ENCODE measurements around the gene MAPKAPK2.

MAPKAPK2 gene

DNA sequence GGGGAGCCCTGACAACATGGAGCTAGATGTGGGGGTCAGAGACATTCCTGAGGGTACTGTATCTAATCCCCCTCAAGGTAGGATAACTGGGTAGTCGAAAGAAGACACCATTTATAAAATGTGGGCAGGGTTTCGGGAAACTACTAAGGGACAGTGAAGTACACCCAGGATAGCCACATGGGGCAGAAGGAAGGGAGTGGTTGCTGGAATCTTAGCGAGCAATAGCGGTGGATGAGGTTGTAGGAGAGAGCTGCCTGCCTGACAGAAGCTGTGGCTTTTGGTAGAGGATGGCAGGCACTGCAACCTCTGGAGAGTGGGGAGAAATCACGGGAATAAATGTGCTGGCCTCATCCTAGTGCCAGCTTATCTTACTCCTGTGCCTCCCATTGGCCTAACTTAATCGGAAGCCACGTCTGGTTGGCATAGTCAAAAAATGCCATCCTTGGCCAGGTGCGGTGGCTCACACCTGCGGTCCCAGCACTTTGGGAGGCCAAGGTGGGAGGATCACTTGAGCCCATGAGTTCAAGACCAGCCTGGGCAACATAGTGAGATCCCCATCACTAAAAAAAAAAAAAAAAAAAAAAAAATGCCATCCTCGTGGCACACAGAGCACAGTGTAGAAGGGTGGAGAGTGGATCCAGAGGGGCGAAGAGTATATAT, 23.4 kb upstream of the MAPKAPK2 start:
- no peak for DNase-seq (ENCODE audit: low read depth)

DNA sequence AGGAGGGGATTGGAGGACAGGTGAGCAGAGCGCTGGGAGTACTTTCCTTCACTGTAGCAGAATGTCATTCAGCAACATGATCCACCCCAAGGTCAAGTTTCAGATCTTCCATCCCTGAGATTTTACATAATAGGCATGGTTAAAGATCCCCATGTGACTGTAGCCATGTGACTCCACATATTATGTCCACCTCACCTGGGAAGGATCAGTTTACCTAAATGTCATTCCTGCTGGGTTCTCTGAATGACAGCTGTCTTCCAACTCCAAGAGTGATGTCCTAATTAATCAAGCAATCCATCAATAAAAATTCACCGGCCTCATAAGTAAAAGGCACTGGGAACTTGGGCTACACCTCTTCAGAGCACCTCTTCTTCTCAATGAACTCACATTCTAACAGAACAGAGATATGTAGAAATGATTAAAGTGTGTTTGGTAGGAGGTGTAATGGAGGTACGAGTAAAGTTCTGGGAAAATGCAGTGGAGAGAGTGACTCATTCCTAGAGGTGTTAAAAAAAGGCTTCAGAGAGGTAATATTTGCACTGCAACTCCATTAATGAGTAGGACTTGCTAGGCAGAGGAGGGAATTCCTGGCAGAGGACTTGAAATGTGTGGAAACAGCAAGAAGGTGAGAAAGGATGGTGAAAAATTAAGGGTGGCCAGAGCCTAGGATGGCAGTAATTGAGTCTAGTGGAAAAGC, 22.2 kb upstream of the MAPKAPK2 start:
- DNase-seq (ENCODE audit: low read depth): no peak

DNA sequence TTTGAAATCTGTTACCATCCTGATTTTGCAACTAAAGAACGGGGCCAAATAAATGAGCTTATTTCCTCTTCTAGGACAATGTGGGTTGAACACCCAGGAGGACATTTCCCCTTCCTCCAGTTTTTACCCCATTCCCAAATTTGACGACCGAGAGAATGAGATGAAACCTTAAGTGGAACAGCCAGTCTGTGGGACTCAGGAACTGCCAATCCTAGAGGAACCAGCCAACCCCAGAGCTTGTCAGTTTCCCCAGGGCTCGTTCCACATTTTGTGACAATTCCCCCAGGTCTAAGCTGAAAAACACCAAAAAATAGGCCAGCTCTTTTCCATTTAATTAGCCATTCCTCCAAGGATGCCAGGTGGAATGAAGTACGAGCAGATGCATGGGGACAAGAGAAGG, 21.3 kb upstream of the MAPKAPK2 start:
- DNase-seq (ENCODE audit: low read depth): no peak

- DNase-seq (ENCODE audit: low read depth): peak; percentile 59
These were observed 20.7 kb upstream of the MAPKAPK2 start for GRCh38 chr1:206663832-206664652.

DNA sequence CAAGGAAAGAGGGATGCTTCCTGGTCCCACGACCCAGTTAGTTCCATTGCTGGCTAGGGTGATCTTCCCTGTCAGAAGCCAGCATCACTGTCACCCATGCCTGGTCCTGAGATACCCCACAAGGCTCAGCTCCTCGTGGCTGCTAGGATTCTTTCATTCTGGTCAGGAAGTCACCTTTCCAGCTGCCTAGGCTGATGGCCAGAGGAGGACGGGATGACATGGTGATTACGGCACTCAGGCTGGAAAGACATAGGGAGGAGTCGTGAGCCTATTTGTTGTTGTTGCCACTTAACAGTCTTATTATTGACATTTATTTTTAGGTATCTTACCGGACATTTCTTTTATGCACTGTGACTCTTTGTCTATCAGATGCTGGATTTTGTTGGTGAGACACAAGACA, 20.0 kb upstream of the MAPKAPK2 start:
- no peak for DNase-seq (ENCODE audit: low read depth)

DNA sequence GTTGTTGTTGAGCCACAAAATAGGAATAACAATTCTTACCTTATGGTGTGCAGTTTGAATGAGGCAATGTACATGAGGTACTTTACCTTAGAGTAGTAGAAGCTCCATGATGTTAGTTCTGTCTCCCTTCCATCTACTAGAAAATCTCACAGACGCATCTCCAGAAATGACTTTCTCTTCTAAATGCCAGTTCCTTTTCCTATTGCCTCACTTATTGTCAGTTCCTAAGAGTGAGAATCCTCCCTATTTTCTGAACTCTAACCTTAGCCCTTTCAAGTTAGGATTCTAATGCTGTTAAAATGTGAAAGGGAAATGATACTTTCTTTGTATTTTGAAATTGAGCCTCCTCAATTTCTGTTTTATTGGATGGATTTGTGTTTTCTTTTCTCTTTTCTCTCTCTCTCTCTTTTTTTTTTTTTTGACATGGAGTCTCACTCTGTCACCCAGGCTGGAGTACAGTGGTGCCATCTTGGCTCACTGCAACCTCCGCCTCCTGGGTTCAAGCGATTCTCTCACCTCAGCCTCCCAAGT, 18.6 kb upstream of the MAPKAPK2 start:
- no peak for DNase-seq (ENCODE audit: low read depth)

DNA sequence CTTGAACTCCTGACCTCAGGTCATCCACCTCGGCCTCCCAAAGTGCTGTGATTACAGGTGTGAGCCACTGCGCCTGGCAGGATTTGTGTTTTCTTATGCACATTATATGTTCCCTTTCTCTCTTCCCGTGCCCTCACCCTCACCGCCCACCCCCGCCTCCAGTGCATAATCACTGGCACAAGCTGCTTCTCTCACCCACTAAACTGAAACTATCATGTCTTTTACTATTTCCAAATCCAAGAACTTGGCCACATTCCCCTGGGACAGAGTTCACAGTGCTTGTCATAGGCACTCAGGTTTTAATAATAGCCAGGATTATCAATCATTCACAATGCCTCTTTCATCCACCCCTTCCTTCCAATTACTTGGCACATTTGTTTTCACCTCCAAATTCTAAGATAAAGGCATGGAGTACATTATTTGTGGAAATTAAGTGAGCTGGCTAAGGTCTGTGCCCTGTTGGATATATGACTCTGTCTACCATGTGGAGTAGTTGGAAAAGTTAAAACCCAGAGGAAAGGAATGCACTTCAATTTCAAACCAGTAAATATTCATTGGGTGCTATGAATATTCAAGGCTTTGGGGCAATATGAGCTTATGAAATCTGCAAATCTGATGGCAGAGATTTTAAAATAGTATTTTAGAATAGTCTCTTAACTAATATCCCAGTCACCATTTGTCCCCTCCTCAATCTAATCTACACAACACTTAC, 17.6 kb upstream of the MAPKAPK2 start:
- no peak for DNase-seq (ENCODE audit: low read depth)

GRCh38 chr1:206668351-206668750, 16.4 kb upstream of the MAPKAPK2 start:
- DNase-seq (ENCODE audit: low read depth): no peak

- DNase-seq (ENCODE audit: low read depth): no peak
These were observed 15.8 kb upstream of the MAPKAPK2 start for GRCh38 chr1:206668874-206669410.

GRCh38 chr1:206672011-206672688, 12.6 kb upstream of the MAPKAPK2 start:
- no peak for DNase-seq (ENCODE audit: low read depth)

DNA sequence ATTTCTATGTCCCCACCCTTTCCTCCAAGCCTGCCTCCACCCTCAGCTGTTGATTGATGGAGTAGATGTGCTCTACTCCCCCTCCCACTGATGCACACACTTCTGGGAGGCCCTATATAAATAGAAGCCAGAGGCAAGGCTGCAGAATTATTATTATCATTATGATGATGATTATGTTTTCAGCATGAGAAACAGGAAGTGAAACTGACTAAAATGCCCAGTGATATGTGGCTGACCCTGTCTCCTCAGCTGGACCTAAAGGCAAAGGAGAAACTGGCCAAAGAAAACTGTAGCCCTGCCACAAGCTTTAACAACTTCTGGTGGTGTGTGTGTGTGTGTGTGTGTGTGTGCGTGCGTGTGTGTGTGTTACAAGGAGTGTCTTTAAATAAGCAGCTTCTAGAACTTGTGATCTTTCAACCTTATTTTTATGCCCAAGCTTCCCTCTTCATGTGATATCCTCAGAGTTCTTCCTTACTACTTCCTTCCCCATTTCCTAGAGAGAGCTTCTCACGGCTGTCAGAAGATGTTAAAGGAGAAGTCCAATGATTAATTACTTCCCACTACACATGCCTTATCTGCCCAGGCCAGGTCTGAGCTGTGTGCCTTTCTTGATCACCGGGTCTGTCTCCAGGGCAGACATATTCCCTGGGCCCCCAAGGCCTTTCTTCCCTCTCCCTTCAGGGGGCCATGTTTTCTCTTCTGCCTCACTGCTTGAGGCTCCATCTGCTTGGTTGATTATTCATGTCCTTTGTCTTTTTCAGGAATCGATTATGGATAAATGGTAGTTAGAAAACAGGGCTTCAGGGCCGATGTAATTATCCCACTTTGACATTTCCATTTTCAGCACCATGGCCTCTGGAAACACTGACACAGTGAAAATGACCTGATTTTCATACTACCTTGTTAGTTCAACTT, 11.6 kb upstream of the MAPKAPK2 start:
- no peak for DNase-seq (ENCODE audit: low read depth)

- no peak for DNase-seq (ENCODE audit: low read depth)
These were observed 10.5 kb upstream of the MAPKAPK2 start for GRCh38 chr1:206674236-206674635.

GRCh38 chr1:206674745-206675175, 9.9 kb upstream of the MAPKAPK2 start:
- DNase-seq (ENCODE audit: low read depth): no peak

- DNase-seq (ENCODE audit: low read depth): no peak
These were observed 8.2 kb upstream of the MAPKAPK2 start for GRCh38 chr1:206676499-206676898.

DNA sequence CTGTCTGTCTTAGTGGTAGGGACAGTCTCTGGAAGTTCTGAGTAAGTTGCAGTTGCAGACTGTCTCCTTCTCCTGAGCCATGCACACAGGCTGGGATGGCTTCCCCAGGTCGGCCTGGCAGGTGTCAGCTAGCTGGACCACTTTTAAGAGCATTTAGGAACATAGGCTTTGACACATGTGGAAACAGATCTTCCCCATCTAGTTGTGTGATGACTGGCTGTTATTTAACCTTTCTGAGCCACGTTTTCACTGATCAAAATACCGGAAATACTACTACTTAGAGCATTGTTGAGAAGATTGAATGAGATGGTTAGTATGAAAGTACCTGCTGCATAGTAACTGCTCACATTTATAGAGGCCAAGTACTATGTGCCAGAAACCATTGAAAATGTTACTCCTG, 6.2 kb upstream of the MAPKAPK2 start:
- DNase-seq (ENCODE audit: low read depth): no peak

GRCh38 chr1:206679738-206680211, 4.9 kb upstream of the MAPKAPK2 start:
- DNase-seq (ENCODE audit: low read depth): no peak

DNA sequence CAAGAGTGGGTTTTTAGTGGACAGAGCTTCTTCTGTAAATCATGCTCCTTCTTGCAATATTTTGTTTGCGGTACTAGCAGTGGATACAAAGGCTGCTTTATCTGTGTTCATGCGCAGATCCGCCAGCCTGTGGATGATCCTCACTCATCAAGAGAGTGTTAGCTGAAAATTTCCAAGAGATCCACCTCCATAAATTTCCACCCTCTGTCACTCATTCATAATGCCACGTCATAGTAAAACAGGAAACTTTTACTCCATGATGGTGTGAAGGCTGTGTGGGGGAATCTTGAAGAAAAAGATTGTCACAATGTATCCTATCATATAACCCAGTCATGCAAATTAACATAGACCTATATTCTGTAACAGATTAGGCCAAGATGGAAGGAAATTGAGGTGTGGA, 4.4 kb upstream of the MAPKAPK2 start:
- DNase-seq (ENCODE audit: low read depth): no peak

DNA sequence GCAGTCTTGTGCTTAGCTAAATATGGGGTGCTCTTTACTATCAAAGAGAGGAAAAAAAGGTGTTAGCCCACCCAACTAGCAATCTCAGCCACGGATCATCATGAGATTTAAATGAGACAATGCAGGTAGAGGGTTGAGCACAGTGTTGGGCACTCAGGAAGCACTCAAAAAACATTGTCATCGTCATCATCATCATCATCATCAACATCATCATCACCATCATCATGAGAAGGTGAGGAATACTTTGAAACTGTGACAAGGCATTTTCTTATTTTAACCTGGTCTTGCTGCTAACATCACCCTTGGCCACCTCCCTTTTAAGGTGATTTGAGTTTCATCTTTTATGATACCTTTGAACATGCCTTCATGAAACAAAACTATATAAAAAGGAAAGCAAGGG, 3.3 kb upstream of the MAPKAPK2 start:
- no peak for DNase-seq (ENCODE audit: low read depth)

GRCh38 chr1:206682111-206682510, 2.6 kb upstream of the MAPKAPK2 start:
- DNase-seq (ENCODE audit: low read depth): no peak

- no peak for DNase-seq (ENCODE audit: low read depth)
These were observed 1.4 kb upstream of the MAPKAPK2 start for GRCh38 chr1:206683313-206683712.

All from activated T-cell treated with anti-CD3 and anti-CD28 coated beads for 24 hours (primary cell).